Liver (tissue), 9 donors: ENCODE data around the gene ANXA7. TPM values are rescaled to one million over a fixed set of nuclear protein-coding genes. Genes with fewer than 3 reads are reported as not detected.

Experiments used
- DNase-seq: peaks from one replicate; pipeline ENCODE4 v3.0.0-alpha.2; 2017; ENCODE audit warnings: low spot score
- H3K27ac ChIP-seq, 2 donors: one replicate each; pipeline ENCODE4 v1.7.0; 2013; ENCODE audit warnings: inconsistent platforms in 2 of 2, low read length in 2 of 2, control low read depth in 1 of 2, low read depth in 1 of 2, mild to moderate bottlenecking in 1 of 2
- H3K27me3 ChIP-seq, 4 donors: one replicate each; pipeline versions ENCODE4 v1.6.1 to v1.7.0; 2013; ENCODE audit warnings: low read length in 3 of 4, inconsistent platforms in 1 of 4, mild to moderate bottlenecking in 1 of 4, moderate library complexity in 1 of 4; ENCODE audit not compliant: control insufficient read depth in 4 of 4, insufficient read depth in 4 of 4
- H3K36me3 ChIP-seq, 4 donors: one replicate each; pipeline versions ENCODE4 v1.6.1 to v1.7.0; 2013; ENCODE audit warnings: low read length in 3 of 4, mild to moderate bottlenecking in 3 of 4, low read depth in 1 of 4, moderate library complexity in 1 of 4; ENCODE audit not compliant: control insufficient read depth in 4 of 4, insufficient read depth in 3 of 4
- H3K4me1 ChIP-seq, 4 donors: one replicate each; pipeline versions ENCODE4 v1.6.1 to v1.7.0; 2013; ENCODE audit warnings: low read length in 3 of 4, mild to moderate bottlenecking in 3 of 4, moderate library complexity in 1 of 4; ENCODE audit not compliant: control insufficient read depth in 4 of 4, insufficient read depth in 4 of 4
- H3K4me3 ChIP-seq, 3 donors: one replicate each; pipeline versions ENCODE4 v1.6.1 to v1.7.0; 2013; ENCODE audit warnings: low read length in 3 of 3, control low read depth in 1 of 3, low read depth in 1 of 3, mild to moderate bottlenecking in 1 of 3
- H3K9ac ChIP-seq, 2 donors: one replicate each; pipeline ENCODE4 v1.7.0; 2013; ENCODE audit warnings: low read length in 2 of 2, mild to moderate bottlenecking in 2 of 2, moderate library complexity in 2 of 2, control low read depth in 1 of 2, low read depth in 1 of 2
- H3K9me3 ChIP-seq, 4 donors: one replicate each; pipeline versions ENCODE4 v1.6.1 to v1.7.0; 2013; ENCODE audit warnings: low read length in 3 of 4; ENCODE audit not compliant: control insufficient read depth in 4 of 4
- ATF3 ChIP-seq: IDR thresholded peaks from 2 replicates; pipeline ENCODE4 v1.6.1; 2016; ENCODE audit warnings: antibody characterized with exemption
- CTCF ChIP-seq: fragments of 150-350 bp; IDR thresholded peaks from 2 replicates; pipeline ENCODE4 v1.5.1; 2017; ENCODE audit warnings: improper control_type of control experiment, low read depth, low read length; ENCODE audit not compliant: missing input control
- EGR1 ChIP-seq, 2 donors: IDR thresholded peaks; 2 replicates each; pipeline ENCODE4 v1.6.1; 2016 to 2018; ENCODE audit warnings: antibody characterized with exemption in 2 of 2, low read depth in 2 of 2
- FOXA1 ChIP-seq: IDR thresholded peaks from 2 replicates; pipeline ENCODE4 v1.6.1; 2016; ENCODE audit warnings: antibody characterized with exemption
- FOXA2 ChIP-seq: IDR thresholded peaks from 2 replicates; pipeline ENCODE4 v1.6.1; 2016; ENCODE audit warnings: antibody characterized with exemption
- GABPA ChIP-seq, 2 donors: IDR thresholded peaks in 1 of 2; conservative IDR thresholded peaks in 1 of 2; 2 replicates each; pipeline ENCODE4 v1.6.1; 2016; ENCODE audit warnings: antibody characterized with exemption in 2 of 2, mild to moderate bottlenecking in 1 of 2, moderate library complexity in 1 of 2
- HNF4A ChIP-seq, 2 donors: conservative IDR thresholded peaks; 2 replicates each; pipeline ENCODE4 v1.6.1; 2016; ENCODE audit warnings: antibody characterized with exemption in 2 of 2, mild to moderate bottlenecking in 2 of 2
- HNF4G ChIP-seq: IDR thresholded peaks from 2 replicates; pipeline ENCODE4 v1.6.1; 2016; ENCODE audit warnings: antibody characterized with exemption
- JUND ChIP-seq, 2 donors: IDR thresholded peaks; 2 replicates each; pipeline ENCODE4 v1.6.1; 2016; ENCODE audit warnings: antibody characterized with exemption in 2 of 2
- MAX ChIP-seq: IDR thresholded peaks from 2 replicates; pipeline ENCODE4 v1.6.1; 2016; ENCODE audit warnings: antibody characterized with exemption
- NR2F2 ChIP-seq: IDR thresholded peaks from 2 replicates; pipeline ENCODE4 v1.6.1; 2016; ENCODE audit warnings: antibody characterized with exemption
- RAD21 ChIP-seq, 2 donors: IDR thresholded peaks; 2 replicates each; pipeline ENCODE4 v1.6.1; 2016; ENCODE audit warnings: antibody characterized with exemption in 2 of 2, mild to moderate bottlenecking in 2 of 2
- REST ChIP-seq: IDR thresholded peaks from 2 replicates; pipeline ENCODE4 v1.6.1; 2016; ENCODE audit warnings: antibody characterized with exemption, mild to moderate bottlenecking
- RXRA ChIP-seq, 2 donors: IDR thresholded peaks; 2 replicates each; pipeline ENCODE4 v1.6.1; 2017 to 2018; ENCODE audit warnings: antibody characterized with exemption in 2 of 2, mild to moderate bottlenecking in 1 of 2
- SP1 ChIP-seq: IDR thresholded peaks from 2 replicates; pipeline ENCODE4 v1.6.1; 2018; ENCODE audit warnings: antibody characterized with exemption, mild to moderate bottlenecking
- TAF1 ChIP-seq: conservative IDR thresholded peaks from 2 replicates; pipeline ENCODE4 v1.6.1; 2016; ENCODE audit warnings: antibody characterized with exemption, mild to moderate bottlenecking
- YY1 ChIP-seq: IDR thresholded peaks from 2 replicates; pipeline ENCODE4 v1.6.1; 2016; ENCODE audit warnings: antibody characterized with exemption, mild to moderate bottlenecking
- ZBTB33 ChIP-seq: IDR thresholded peaks from 2 replicates; pipeline ENCODE4 v1.6.1; 2016; ENCODE audit warnings: antibody characterized with exemption
- WGBS: extraction: QIAGEN DNeasy Blood & Tissue Kit; methylation state at CpG from one replicate; pipeline ENCODE4 v1.1.7; 2013; 5-methylcytosine and 5-hydroxymethylcytosine counted together
- polyA plus RNA-seq, 2 donors: library from polyadenylated mRNA; stranded (reverse) in 1 of 2; unstranded in 1 of 2; fragments of 200-250 nt in 1 of 2; fragments of >200 nt in 1 of 2; fragmentation: Nextera tagmentation in 1 of 2; extraction: Ambion mirVana in 1 of 2; gene quantifications; one replicate each; pipeline versions ENCODE4 v1.2.1 to v1.2.3, GENCODE V29; 2013 to 2015
- total RNA-seq, 2 donors: library from RNA; depleted of rRNA; stranded (reverse); fragments of >200 nt; gene quantifications; one replicate each; pipeline ENCODE4 v1.2.3, GENCODE V29; 2014
- donor health status: healthy.
- donor health status: healthy.
- donor health status: healthy.
- donor health status: healthy.
- donor health status: healthy.

Gene ANXA7
- total and polyA plus RNA-seq, 4 donors: 71.6 to 93.4 (median 90.0) TPM

- no peak for TF ChIP-seq SP1
- no peak for TF ChIP-seq CTCF
- TF ChIP-seq FOXA2: no peak
- no peak for TF ChIP-seq RAD21 (IDR thresholded peaks at IDR 0.05)
These were observed 9.5 kb upstream of the ANXA7 start (continued) for GRCh38 chr10:73423309-73423708.

GRCh38 chr10:73416571-73416970 lies 2.7 kb upstream of the ANXA7 start:
- no peak for TF ChIP-seq SP1
- no peak for TF ChIP-seq GABPA (IDR thresholded peaks at IDR 0.05 in 1 of 2, conservative IDR thresholded peaks at IDR 0.05 in 1 of 2)
- TF ChIP-seq ATF3: no peak
- TF ChIP-seq CTCF: no peak
- no peak for TF ChIP-seq RXRA (IDR thresholded peaks at IDR 0.05)
- no peak for TF ChIP-seq YY1
- no peak for TF ChIP-seq HNF4G
- TF ChIP-seq JUND (IDR thresholded peaks at IDR 0.05): no peak
- no peak for TF ChIP-seq EGR1 (IDR thresholded peaks at IDR 0.05; ENCODE audit: low read depth in 2 of 2)
- TF ChIP-seq NR2F2: no peak
- no peak for TF ChIP-seq MAX
- TF ChIP-seq RAD21 (IDR thresholded peaks at IDR 0.05): no peak
- TF ChIP-seq TAF1: no peak
- TF ChIP-seq FOXA2: no peak
- no peak for TF ChIP-seq HNF4A (conservative IDR thresholded peaks at IDR 0.05)
- no peak for TF ChIP-seq REST
- TF ChIP-seq FOXA1: no peak
- TF ChIP-seq ZBTB33: no peak
- Histone ChIP-seq H3K4me3 (no peak overlapping the region), H3K9ac (no peak overlapping the region), H3K27ac (no peak overlapping the region), H3K9me3 (no peaks in the 10 kb centered on the region), H3K4me1 (peaks cover 4 to 20% (median 13%) of the 10 kb centered on the region in 4 donors), H3K36me3 (no peaks in the 10 kb centered on the region), H3K27me3 (no peaks in the 10 kb centered on the region)
- WGBS: 95% methylated on average over 3 of the region's 3 CpGs
- DNase-seq: no peak
